ENCODE measurements around the gene DOCK2. TPM values are rescaled to one million over a fixed set of nuclear protein-coding genes. Genes with fewer than 3 reads are reported as not detected.

DOCK2 gene
- total RNA-seq, 1 donor from 2014 or later: 4.2 TPM

- intact Hi-C loops (cut with micrococcal nuclease): no loop called here
- no peak overlapping the region for H3K27ac ChIP-seq (replicated peaks)
- H3K4me3 ChIP-seq: no peak overlapping the region
- TF ChIP-seq CTCF (IDR thresholded peaks at IDR 0.05; ENCODE audit: borderline replicate concordance): no peak
- no peaks in the 10 kb centered on the region for H3K4me1 ChIP-seq
- no peaks in the 10 kb centered on the region for H3K36me3 ChIP-seq
- no peak for DNase-seq
- H3K27me3 ChIP-seq (ENCODE audit: low read depth): peaks cover 4% of the 10 kb centered on the region
- H3K9me3 ChIP-seq (replicated peaks): no peaks in the 10 kb centered on the region
Measured at GRCh38 chr5:170110403-170111087, 473.5 kb downstream of the DOCK2 start.

- no peaks in the 10 kb centered on the region for H3K27me3 ChIP-seq (ENCODE audit: low read depth)
- no peaks in the 10 kb centered on the region for H3K4me1 ChIP-seq
- H3K27ac ChIP-seq (replicated peaks): no peak overlapping the region
- no peaks in the 10 kb centered on the region for H3K36me3 ChIP-seq
- H3K9me3 ChIP-seq (replicated peaks): no peaks in the 10 kb centered on the region
- DNase-seq: no peak
- TF ChIP-seq CTCF (IDR thresholded peaks at IDR 0.05; ENCODE audit: borderline replicate concordance): no peak
- no peak overlapping the region for H3K4me3 ChIP-seq
- intact Hi-C loops (cut with micrococcal nuclease): no loop called here
Measured at GRCh38 chr5:170111088-170111785, 474.2 kb downstream of the DOCK2 start.

DNA sequence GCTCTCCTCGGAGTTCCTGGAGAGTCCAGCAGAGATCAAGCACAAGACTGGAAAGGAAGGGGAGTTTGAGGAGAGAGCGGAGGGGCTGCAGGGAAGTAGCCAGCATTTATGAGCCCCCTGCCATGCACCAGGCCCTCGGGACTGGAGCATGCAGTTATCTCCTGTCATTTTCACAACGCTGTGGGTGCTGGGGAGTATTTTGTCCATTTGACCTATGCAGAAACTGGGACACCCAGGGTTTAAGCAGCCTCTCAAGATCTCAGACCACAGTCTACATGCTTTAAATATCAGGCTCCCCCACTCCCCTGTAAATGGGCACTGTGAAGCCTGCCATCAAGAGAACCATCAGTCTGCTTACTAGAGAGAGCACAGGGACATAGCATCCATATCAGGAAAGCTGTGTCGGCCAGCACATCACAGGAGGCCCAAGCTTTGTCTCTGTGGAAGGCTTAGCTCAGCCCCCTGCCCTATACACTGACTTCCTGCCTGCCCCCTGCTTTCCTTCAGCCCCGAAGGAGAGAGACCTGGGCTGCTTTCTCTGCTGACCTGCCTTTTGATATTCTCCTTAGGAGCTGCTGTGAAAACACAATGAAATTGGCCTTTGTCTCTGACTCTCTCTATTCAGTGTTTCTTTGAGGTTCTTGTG, 475.9 kb downstream of the DOCK2 start:
- no peaks in the 10 kb centered on the region for H3K36me3 ChIP-seq
- H3K4me1 ChIP-seq: no peaks in the 10 kb centered on the region
- no peak overlapping the region for H3K27ac ChIP-seq (replicated peaks)
- no peak for DNase-seq
- no peak for TF ChIP-seq CTCF (IDR thresholded peaks at IDR 0.05; ENCODE audit: borderline replicate concordance)
- intact Hi-C loops (cut with micrococcal nuclease): no loop called here
- no peaks in the 10 kb centered on the region for H3K27me3 ChIP-seq (ENCODE audit: low read depth)
- H3K4me3 ChIP-seq: no peak overlapping the region
- H3K9me3 ChIP-seq (replicated peaks): no peaks in the 10 kb centered on the region

- TF ChIP-seq CTCF (IDR thresholded peaks at IDR 0.05; ENCODE audit: borderline replicate concordance): no peak
- H3K27me3 ChIP-seq (ENCODE audit: low read depth): no peaks in the 10 kb centered on the region
- no peak for DNase-seq
- intact Hi-C loops (cut with micrococcal nuclease): no loop called here
- no peak overlapping the region for H3K4me3 ChIP-seq
- H3K27ac ChIP-seq (replicated peaks): no peak overlapping the region
- no peaks in the 10 kb centered on the region for H3K9me3 ChIP-seq (replicated peaks)
- no peaks in the 10 kb centered on the region for H3K36me3 ChIP-seq
- no peaks in the 10 kb centered on the region for H3K4me1 ChIP-seq
Measured at GRCh38 chr5:170113522-170113900, 476.4 kb downstream of the DOCK2 start.

- no peak for DNase-seq
- TF ChIP-seq CTCF (IDR thresholded peaks at IDR 0.05; ENCODE audit: borderline replicate concordance): no peak
- no peaks in the 10 kb centered on the region for H3K4me1 ChIP-seq
Measured at GRCh38 chr5:170114271-170114670, 477.2 kb downstream of the DOCK2 start.

More at GRCh38 chr5:170114271-170114670, 477.2 kb downstream of the DOCK2 start:
- H3K27ac ChIP-seq (replicated peaks): no peak overlapping the region
- intact Hi-C loops (cut with micrococcal nuclease): no loop called here
- H3K27me3 ChIP-seq (ENCODE audit: low read depth): no peaks in the 10 kb centered on the region
- H3K4me3 ChIP-seq: no peak overlapping the region
- H3K9me3 ChIP-seq (replicated peaks): no peaks in the 10 kb centered on the region
- H3K36me3 ChIP-seq: no peaks in the 10 kb centered on the region

Measured in left ventricle myocardium inferior (tissue), 1 donor.